D721Med (cell line): ENCODE data around the gene TRIM9.
"Not testable (repeated sequence)": the region's sequence is repeated elsewhere in the genome, so short reads cannot be mapped to it uniquely, and the experiment has no call there.

Source experiments
- DNase-seq: peaks from one replicate; pipeline ENCODE4 v3.0.0; 2011; ENCODE audit warnings: low spot score; ENCODE audit not compliant: insufficient read length
- FAIRE-seq: peaks from 2 replicates; lab custom pipeline; 2011; peaks lifted over from hg19 to GRCh38; lab: Jason Lieb, UNC
- TF ChIP-seq, protein P1 (sequence below): IDR thresholded peaks from 2 replicates; pipeline ENCODE4 v1.5.1; 2012; ENCODE audit warnings: mild to moderate bottlenecking, control low read depth; ENCODE audit not compliant: insufficient read depth; ENCODE audit errors: missing control alignments

The TRIM9 gene

DNA sequence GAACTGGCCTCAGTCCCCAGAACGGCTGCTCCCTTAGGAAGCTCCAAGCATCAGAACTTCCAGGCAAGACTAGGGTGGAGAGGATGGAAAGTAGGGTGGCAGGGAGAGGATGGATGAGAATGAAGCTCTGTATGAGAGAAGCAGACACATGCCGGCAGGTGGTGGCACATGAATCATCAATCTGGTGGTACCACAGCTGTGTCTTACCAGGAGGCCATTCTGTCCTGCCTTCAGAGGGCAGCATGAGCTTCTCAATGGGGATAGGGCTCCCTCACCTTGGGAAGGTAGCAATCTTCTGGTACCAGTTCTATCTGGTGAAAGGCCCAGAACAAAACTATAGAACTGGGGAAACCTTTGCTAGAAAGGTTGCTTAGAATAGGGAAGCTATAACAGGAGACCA is 95.2 kb downstream of the TRIM9 start:
- no peak for DNase-seq
- TF ChIP-seq, protein P1, sequence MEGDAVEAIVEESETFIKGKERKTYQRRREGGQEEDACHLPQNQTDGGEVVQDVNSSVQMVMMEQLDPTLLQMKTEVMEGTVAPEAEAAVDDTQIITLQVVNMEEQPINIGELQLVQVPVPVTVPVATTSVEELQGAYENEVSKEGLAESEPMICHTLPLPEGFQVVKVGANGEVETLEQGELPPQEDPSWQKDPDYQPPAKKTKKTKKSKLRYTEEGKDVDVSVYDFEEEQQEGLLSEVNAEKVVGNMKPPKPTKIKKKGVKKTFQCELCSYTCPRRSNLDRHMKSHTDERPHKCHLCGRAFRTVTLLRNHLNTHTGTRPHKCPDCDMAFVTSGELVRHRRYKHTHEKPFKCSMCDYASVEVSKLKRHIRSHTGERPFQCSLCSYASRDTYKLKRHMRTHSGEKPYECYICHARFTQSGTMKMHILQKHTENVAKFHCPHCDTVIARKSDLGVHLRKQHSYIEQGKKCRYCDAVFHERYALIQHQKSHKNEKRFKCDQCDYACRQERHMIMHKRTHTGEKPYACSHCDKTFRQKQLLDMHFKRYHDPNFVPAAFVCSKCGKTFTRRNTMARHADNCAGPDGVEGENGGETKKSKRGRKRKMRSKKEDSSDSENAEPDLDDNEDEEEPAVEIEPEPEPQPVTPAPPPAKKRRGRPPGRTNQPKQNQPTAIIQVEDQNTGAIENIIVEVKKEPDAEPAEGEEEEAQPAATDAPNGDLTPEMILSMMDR, result no peak
- FAIRE-seq, result no peak

DNA sequence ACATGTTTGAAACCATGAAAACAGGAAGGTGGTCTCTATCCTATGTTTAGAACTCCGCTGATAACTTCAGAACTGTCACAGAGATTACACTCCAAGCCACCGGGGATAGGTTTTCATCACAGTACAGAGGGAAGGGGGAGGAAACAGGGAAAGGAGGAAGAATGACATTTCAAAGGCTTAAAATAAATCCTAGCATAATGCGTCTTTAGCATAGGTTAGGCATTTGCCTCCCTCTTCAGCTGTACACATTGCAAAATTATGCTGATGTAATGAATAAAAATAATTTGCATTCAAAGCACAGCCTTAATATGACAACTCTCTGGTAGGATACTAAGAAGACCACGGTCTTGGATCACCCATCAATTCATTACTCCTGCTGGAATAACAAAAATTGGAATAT is 96.3 kb downstream of the TRIM9 start:
- FAIRE-seq, result peak; percentile 38
- TF ChIP-seq, protein P1, result no peak
- no peak for DNase-seq

DNA sequence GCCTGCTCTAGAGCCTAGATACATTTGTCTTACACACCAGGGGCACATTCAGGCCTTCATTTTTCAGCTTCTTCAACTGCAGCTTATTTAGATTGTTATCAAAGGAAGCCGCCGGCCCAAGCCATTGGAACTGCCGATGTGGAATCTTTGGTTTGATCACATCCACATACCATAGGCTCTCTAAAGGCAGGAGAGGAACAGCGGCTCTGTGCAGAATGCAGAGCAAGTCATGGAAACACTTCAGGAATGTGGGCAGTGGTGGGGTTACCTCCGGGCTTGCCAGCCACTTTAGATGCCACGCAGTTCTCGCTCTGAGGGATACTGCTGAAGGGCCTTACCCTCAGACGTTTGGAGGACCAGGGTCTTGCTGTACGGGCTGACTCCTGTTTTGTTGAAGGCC is 97.2 kb downstream of the TRIM9 start:
- TF ChIP-seq, protein P1, result no peak
- no peak for DNase-seq
- no peak for FAIRE-seq

DNA sequence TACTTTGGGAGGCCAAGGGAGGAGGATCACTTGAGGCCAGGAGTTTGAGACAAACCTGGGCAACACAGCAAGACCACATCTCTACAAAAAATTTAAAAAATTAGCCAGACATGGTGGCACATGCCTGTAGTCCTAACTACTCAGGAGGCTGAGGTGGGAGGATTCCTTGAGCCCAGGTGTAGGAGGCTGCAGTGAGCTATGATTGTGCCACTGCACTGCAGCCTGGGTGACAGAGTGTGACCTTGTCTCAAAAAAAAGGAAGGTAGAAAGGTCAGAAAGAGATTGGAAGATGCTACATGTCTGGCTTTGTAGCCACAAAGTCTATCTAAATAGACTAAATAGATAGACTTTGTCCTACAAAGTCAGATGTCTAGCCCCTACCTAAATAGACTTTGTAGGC is 100.7 kb downstream of the TRIM9 start:
- FAIRE-seq, DNase-seq: not testable (repeated sequence)

- TF ChIP-seq, protein P1, result no peak
- FAIRE-seq, result no peak
- no peak for DNase-seq
Observed at GRCh38 chr14:50985859-50986331, 109.0 kb downstream of the TRIM9 start.

- DNase-seq, result no peak
- FAIRE-seq, result no peak
- TF ChIP-seq, protein P1, result no peak
Observed at GRCh38 chr14:50985124-50985858, 109.6 kb downstream of the TRIM9 start.

- FAIRE-seq (no peak), DNase-seq (no peak)
- TF ChIP-seq, protein P1, result no peak
Observed at GRCh38 chr14:50984036-50984710, 110.7 kb downstream of the TRIM9 start.
